Uterus (tissue), 2 donors: ENCODE data around the gene CAPZA1.

ENCODE experiments used
- POLR2A ChIP-seq, 2 donors: fragments of 450-650 bp; IDR thresholded peaks; one replicate each; pipeline ENCODE4 v1.6.1; 2016; ENCODE audit warnings: antibody characterized with exemption in 2 of 2, mild to moderate bottlenecking in 1 of 2, moderate library complexity in 1 of 2
- TF ChIP-seq, protein P1 (sequence below), 4 experiments: fragments of 200-600 bp in 2 of 4; fragments of 450-650 bp in 2 of 4; sonication (generic) in 2 of 4; IDR thresholded peaks; one replicate each; pipeline ENCODE4 v1.5.1; 2016 to 2019; ENCODE audit warnings: antibody characterized with exemption in 4 of 4, mild to moderate bottlenecking in 2 of 4, moderate library complexity in 1 of 4

GRCh38 chr1:112674986-112675727, 55.5 kb downstream of the CAPZA1 start:
- TF ChIP-seq, protein P1, sequence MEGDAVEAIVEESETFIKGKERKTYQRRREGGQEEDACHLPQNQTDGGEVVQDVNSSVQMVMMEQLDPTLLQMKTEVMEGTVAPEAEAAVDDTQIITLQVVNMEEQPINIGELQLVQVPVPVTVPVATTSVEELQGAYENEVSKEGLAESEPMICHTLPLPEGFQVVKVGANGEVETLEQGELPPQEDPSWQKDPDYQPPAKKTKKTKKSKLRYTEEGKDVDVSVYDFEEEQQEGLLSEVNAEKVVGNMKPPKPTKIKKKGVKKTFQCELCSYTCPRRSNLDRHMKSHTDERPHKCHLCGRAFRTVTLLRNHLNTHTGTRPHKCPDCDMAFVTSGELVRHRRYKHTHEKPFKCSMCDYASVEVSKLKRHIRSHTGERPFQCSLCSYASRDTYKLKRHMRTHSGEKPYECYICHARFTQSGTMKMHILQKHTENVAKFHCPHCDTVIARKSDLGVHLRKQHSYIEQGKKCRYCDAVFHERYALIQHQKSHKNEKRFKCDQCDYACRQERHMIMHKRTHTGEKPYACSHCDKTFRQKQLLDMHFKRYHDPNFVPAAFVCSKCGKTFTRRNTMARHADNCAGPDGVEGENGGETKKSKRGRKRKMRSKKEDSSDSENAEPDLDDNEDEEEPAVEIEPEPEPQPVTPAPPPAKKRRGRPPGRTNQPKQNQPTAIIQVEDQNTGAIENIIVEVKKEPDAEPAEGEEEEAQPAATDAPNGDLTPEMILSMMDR (IDR thresholded peaks at IDR 0.05): peak in 3 of 4 experiments; percentile 14 to 45 (median 30)
- TF ChIP-seq POLR2A (IDR thresholded peaks at IDR 0.05): peak in 1 of 2 donors; percentile 22
